NOMO-1 (cell line): Measurements from ENCODE around the gene SYNJ1.
A peak's percentile ranks its signal among the peaks of the same experiment; 100 is the strongest.
"Not testable (repeated sequence)": the region's sequence is repeated elsewhere in the genome, so short reads cannot be mapped to it uniquely, and the experiment has no call there.

Experiments used
- DNase-seq, 2 experiments: peaks; one replicate each; lab custom pipeline; 2025; ENCODE audit not compliant: unreplicated experiment in 2 of 2; lab: John Stamatoyannopoulos, UW

Gene SYNJ1

GRCh38 chr21:32739946-32740345, 12.1 kb upstream of the SYNJ1 start:
- DNase-seq = no peak

GRCh38 chr21:32736083-32736482, 8.3 kb upstream of the SYNJ1 start:
- DNase-seq = not testable (repeated sequence)

GRCh38 chr21:32735524-32735923, 7.7 kb upstream of the SYNJ1 start:
- no peak for DNase-seq

- DNase-seq = no peak
Measured at GRCh38 chr21:32733990-32734613, 6.3 kb upstream of the SYNJ1 start.

- DNase-seq = no peak
Measured at GRCh38 chr21:32733356-32733755, 5.5 kb upstream of the SYNJ1 start.

- DNase-seq = no peak
Measured at GRCh38 chr21:32732544-32732943, 4.7 kb upstream of the SYNJ1 start.

- peak; percentile 10 to 50 for DNase-seq
Measured at GRCh38 chr21:32728848-32729247, 1.0 kb upstream of the SYNJ1 start.

GRCh38 chr21:32728456-32728839, 635 bp upstream of the SYNJ1 start:
- DNase-seq = peak in 1 of 2 experiments; percentile 68

- peak; percentile 15 to 65 for DNase-seq
Measured at GRCh38 chr21:32726839-32727686, 750 bp downstream of the SYNJ1 start.

- DNase-seq = no peak
Measured at GRCh38 chr21:32719085-32719484, 8.7 kb downstream of the SYNJ1 start.

GRCh38 chr21:32717851-32718316, 9.9 kb downstream of the SYNJ1 start:
- peak; percentile 50 to 94 for DNase-seq

GRCh38 chr21:32716486-32716885, 11.3 kb downstream of the SYNJ1 start:
- no peak for DNase-seq

GRCh38 chr21:32713726-32714125, 14.1 kb downstream of the SYNJ1 start:
- no peak for DNase-seq

GRCh38 chr21:32712641-32713040, 15.2 kb downstream of the SYNJ1 start:
- DNase-seq = no peak

GRCh38 chr21:32712043-32712442, 15.8 kb downstream of the SYNJ1 start:
- no peak for DNase-seq

- no peak for DNase-seq
Measured at GRCh38 chr21:32710987-32711386, 16.8 kb downstream of the SYNJ1 start.

GRCh38 chr21:32710069-32710784, 17.6 kb downstream of the SYNJ1 start:
- no peak for DNase-seq

GRCh38 chr21:32708069-32708468, 19.7 kb downstream of the SYNJ1 start:
- DNase-seq = no peak

GRCh38 chr21:32705901-32706300, 21.9 kb downstream of the SYNJ1 start:
- DNase-seq = no peak

- DNase-seq = no peak
Measured at GRCh38 chr21:32705139-32705538, 22.7 kb downstream of the SYNJ1 start.

- peak in 1 of 2 experiments; percentile 9 for DNase-seq
Measured at GRCh38 chr21:32702702-32703101, 25.1 kb downstream of the SYNJ1 start.
